Liver (tissue), 9 donors: ENCODE measurements around the gene BPI. TPM values are rescaled to one million over a fixed set of nuclear protein-coding genes. Genes with fewer than 3 reads are reported as not detected.
A peak's percentile ranks its signal among the peaks of the same experiment; 100 is the strongest.

ENCODE experiments used
- DNase-seq: peaks from one replicate; pipeline ENCODE4 v3.0.0-alpha.2; 2017; ENCODE audit warnings: low spot score
- H3K27ac ChIP-seq, 2 donors: one replicate each; pipeline ENCODE4 v1.7.0; 2013; ENCODE audit warnings: inconsistent platforms in 2 of 2, low read length in 2 of 2, control low read depth in 1 of 2, low read depth in 1 of 2, mild to moderate bottlenecking in 1 of 2
- H3K27me3 ChIP-seq, 4 donors: one replicate each; pipeline versions ENCODE4 v1.6.1 to v1.7.0; 2013; ENCODE audit warnings: low read length in 3 of 4, inconsistent platforms in 1 of 4, mild to moderate bottlenecking in 1 of 4, moderate library complexity in 1 of 4; ENCODE audit not compliant: control insufficient read depth in 4 of 4, insufficient read depth in 4 of 4
- H3K36me3 ChIP-seq, 4 donors: one replicate each; pipeline versions ENCODE4 v1.6.1 to v1.7.0; 2013; ENCODE audit warnings: low read length in 3 of 4, mild to moderate bottlenecking in 3 of 4, low read depth in 1 of 4, moderate library complexity in 1 of 4; ENCODE audit not compliant: control insufficient read depth in 4 of 4, insufficient read depth in 3 of 4
- H3K4me1 ChIP-seq, 4 donors: one replicate each; pipeline versions ENCODE4 v1.6.1 to v1.7.0; 2013; ENCODE audit warnings: low read length in 3 of 4, mild to moderate bottlenecking in 3 of 4, moderate library complexity in 1 of 4; ENCODE audit not compliant: control insufficient read depth in 4 of 4, insufficient read depth in 4 of 4
- H3K4me3 ChIP-seq, 3 donors: one replicate each; pipeline versions ENCODE4 v1.6.1 to v1.7.0; 2013; ENCODE audit warnings: low read length in 3 of 3, control low read depth in 1 of 3, low read depth in 1 of 3, mild to moderate bottlenecking in 1 of 3
- H3K9ac ChIP-seq, 2 donors: one replicate each; pipeline ENCODE4 v1.7.0; 2013; ENCODE audit warnings: low read length in 2 of 2, mild to moderate bottlenecking in 2 of 2, moderate library complexity in 2 of 2, control low read depth in 1 of 2, low read depth in 1 of 2
- H3K9me3 ChIP-seq, 4 donors: one replicate each; pipeline versions ENCODE4 v1.6.1 to v1.7.0; 2013; ENCODE audit warnings: low read length in 3 of 4; ENCODE audit not compliant: control insufficient read depth in 4 of 4
- ATF3 ChIP-seq: IDR thresholded peaks from 2 replicates; pipeline ENCODE4 v1.6.1; 2016; ENCODE audit warnings: antibody characterized with exemption
- CTCF ChIP-seq: fragments of 150-350 bp; IDR thresholded peaks from 2 replicates; pipeline ENCODE4 v1.5.1; 2017; ENCODE audit warnings: improper control_type of control experiment, low read depth, low read length; ENCODE audit not compliant: missing input control
- EGR1 ChIP-seq, 2 donors: IDR thresholded peaks; 2 replicates each; pipeline ENCODE4 v1.6.1; 2016 to 2018; ENCODE audit warnings: antibody characterized with exemption in 2 of 2, low read depth in 2 of 2
- FOXA1 ChIP-seq: IDR thresholded peaks from 2 replicates; pipeline ENCODE4 v1.6.1; 2016; ENCODE audit warnings: antibody characterized with exemption
- FOXA2 ChIP-seq: IDR thresholded peaks from 2 replicates; pipeline ENCODE4 v1.6.1; 2016; ENCODE audit warnings: antibody characterized with exemption
- GABPA ChIP-seq, 2 donors: IDR thresholded peaks in 1 of 2; conservative IDR thresholded peaks in 1 of 2; 2 replicates each; pipeline ENCODE4 v1.6.1; 2016; ENCODE audit warnings: antibody characterized with exemption in 2 of 2, mild to moderate bottlenecking in 1 of 2, moderate library complexity in 1 of 2
- HNF4A ChIP-seq, 2 donors: conservative IDR thresholded peaks; 2 replicates each; pipeline ENCODE4 v1.6.1; 2016; ENCODE audit warnings: antibody characterized with exemption in 2 of 2, mild to moderate bottlenecking in 2 of 2
- HNF4G ChIP-seq: IDR thresholded peaks from 2 replicates; pipeline ENCODE4 v1.6.1; 2016; ENCODE audit warnings: antibody characterized with exemption
- JUND ChIP-seq, 2 donors: IDR thresholded peaks; 2 replicates each; pipeline ENCODE4 v1.6.1; 2016; ENCODE audit warnings: antibody characterized with exemption in 2 of 2
- MAX ChIP-seq: IDR thresholded peaks from 2 replicates; pipeline ENCODE4 v1.6.1; 2016; ENCODE audit warnings: antibody characterized with exemption
- NR2F2 ChIP-seq: IDR thresholded peaks from 2 replicates; pipeline ENCODE4 v1.6.1; 2016; ENCODE audit warnings: antibody characterized with exemption
- RAD21 ChIP-seq, 2 donors: IDR thresholded peaks; 2 replicates each; pipeline ENCODE4 v1.6.1; 2016; ENCODE audit warnings: antibody characterized with exemption in 2 of 2, mild to moderate bottlenecking in 2 of 2
- REST ChIP-seq: IDR thresholded peaks from 2 replicates; pipeline ENCODE4 v1.6.1; 2016; ENCODE audit warnings: antibody characterized with exemption, mild to moderate bottlenecking
- RXRA ChIP-seq, 2 donors: IDR thresholded peaks; 2 replicates each; pipeline ENCODE4 v1.6.1; 2017 to 2018; ENCODE audit warnings: antibody characterized with exemption in 2 of 2, mild to moderate bottlenecking in 1 of 2
- SP1 ChIP-seq: IDR thresholded peaks from 2 replicates; pipeline ENCODE4 v1.6.1; 2018; ENCODE audit warnings: antibody characterized with exemption, mild to moderate bottlenecking
- TAF1 ChIP-seq: conservative IDR thresholded peaks from 2 replicates; pipeline ENCODE4 v1.6.1; 2016; ENCODE audit warnings: antibody characterized with exemption, mild to moderate bottlenecking
- YY1 ChIP-seq: IDR thresholded peaks from 2 replicates; pipeline ENCODE4 v1.6.1; 2016; ENCODE audit warnings: antibody characterized with exemption, mild to moderate bottlenecking
- ZBTB33 ChIP-seq: IDR thresholded peaks from 2 replicates; pipeline ENCODE4 v1.6.1; 2016; ENCODE audit warnings: antibody characterized with exemption
- WGBS: extraction: QIAGEN DNeasy Blood & Tissue Kit; methylation state at CpG from one replicate; pipeline ENCODE4 v1.1.7; 2013; 5-methylcytosine and 5-hydroxymethylcytosine counted together
- polyA plus RNA-seq, 2 donors: library from polyadenylated mRNA; stranded (reverse) in 1 of 2; unstranded in 1 of 2; fragments of 200-250 nt in 1 of 2; fragments of >200 nt in 1 of 2; fragmentation: Nextera tagmentation in 1 of 2; extraction: Ambion mirVana in 1 of 2; gene quantifications; one replicate each; pipeline versions ENCODE4 v1.2.1 to v1.2.3, GENCODE V29; 2013 to 2015
- total RNA-seq, 2 donors: library from RNA; depleted of rRNA; stranded (reverse); fragments of >200 nt; gene quantifications; one replicate each; pipeline ENCODE4 v1.2.3, GENCODE V29; 2014
- donor health status: healthy.
- donor health status: healthy.
- donor health status: healthy.
- donor health status: healthy.
- donor health status: healthy.

Gene BPI
- total and polyA plus RNA-seq, 4 donors, result 0.08 to 10.3 (median 0.37) TPM; not detected in 1

GRCh38 chr20:38343311-38344106, 39.6 kb downstream of the BPI start:
- H3K27ac ChIP-seq, result peak overlapping the region; percentile 95 to 98
- 22% methylated on average over 16 of the region's 16 CpGs for WGBS
- peak; percentile 57 for DNase-seq

More at GRCh38 chr20:38343311-38344106, 39.6 kb downstream of the BPI start:
- Histone ChIP-seq H3K9ac (no peak overlapping the region), H3K9me3 (no peaks in the 10 kb centered on the region), H3K36me3 (peaks cover 0 to 3% (median 1%) of the 10 kb centered on the region in 4 donors), H3K27me3 (no peaks in the 10 kb centered on the region), H3K4me3 (peak overlapping the region in 2 of 3 donors; percentile 15 to 20), H3K4me1 (peaks cover 11 to 71% (median 54%) of the 10 kb centered on the region in 4 donors)
- TF ChIP-seq REST, result no peak
- peak; percentile 84 to 92 for TF ChIP-seq HNF4A (conservative IDR thresholded peaks at IDR 0.05)
- TF ChIP-seq EGR1 (IDR thresholded peaks at IDR 0.05; ENCODE audit: low read depth in 2 of 2), result no peak
- TF ChIP-seq TAF1, result no peak
- TF ChIP-seq RAD21 (IDR thresholded peaks at IDR 0.05), result peak in 1 of 2 donors; percentile 13
- peak; percentile 73 for TF ChIP-seq NR2F2
- peak in 1 of 2 donors; percentile 23 for TF ChIP-seq GABPA (IDR thresholded peaks at IDR 0.05 in 1 of 2, conservative IDR thresholded peaks at IDR 0.05 in 1 of 2)
- TF ChIP-seq HNF4G, result peak; percentile 89
- TF ChIP-seq JUND (IDR thresholded peaks at IDR 0.05), result peak in 1 of 2 donors; percentile 63
- peak; percentile 75 for TF ChIP-seq ZBTB33
- no peak for TF ChIP-seq CTCF
- peak; percentile 75 to 82 for TF ChIP-seq RXRA (IDR thresholded peaks at IDR 0.05)
- peak; percentile 72 for TF ChIP-seq MAX
- TF ChIP-seq YY1, result peak; percentile 20
- TF ChIP-seq FOXA1, result peak; percentile 31
- peak; percentile 24 for TF ChIP-seq ATF3
- peak; percentile 85 for TF ChIP-seq SP1
- peak; percentile 42 for TF ChIP-seq FOXA2
